ENCODE measurements around the gene SRGN.

Gene SRGN

GRCh38 chr10:69100136-69100872 lies 12.4 kb downstream of the SRGN start:
- Histone ChIP-seq H3K27ac (ENCODE audit: poor library complexity, severe bottlenecking) (no peak overlapping the region), H3K4me1 (ENCODE audit: insufficient read depth, poor library complexity, severe bottlenecking) (no peaks in the 10 kb centered on the region), H3K36me3 (ENCODE audit: low read depth) (no peaks in the 10 kb centered on the region), H3K4me3 (ENCODE audit: severe bottlenecking) (no peak overlapping the region), H3K27me3 (ENCODE audit: insufficient read depth, poor library complexity, severe bottlenecking) (no peaks in the 10 kb centered on the region), H3K9me3 (ENCODE audit: severe bottlenecking) (no peaks in the 10 kb centered on the region)
- TF ChIP-seq CTCF (IDR thresholded peaks at IDR 0.05; ENCODE audit: poor library complexity, severe bottlenecking) = no peak
- DNase-seq (ENCODE audit: low spot score) = no peak
- ATAC-seq (ENCODE audit: low read depth) = no peak

- Histone ChIP-seq H3K36me3 (ENCODE audit: low read depth) (no peaks in the 10 kb centered on the region), H3K9me3 (ENCODE audit: severe bottlenecking) (no peaks in the 10 kb centered on the region), H3K27me3 (ENCODE audit: insufficient read depth, poor library complexity, severe bottlenecking) (no peaks in the 10 kb centered on the region), H3K4me1 (ENCODE audit: insufficient read depth, poor library complexity, severe bottlenecking) (no peaks in the 10 kb centered on the region), H3K4me3 (ENCODE audit: severe bottlenecking) (no peak overlapping the region), H3K27ac (ENCODE audit: poor library complexity, severe bottlenecking) (no peak overlapping the region)
- no peak for ATAC-seq (ENCODE audit: low read depth)
- DNase-seq (ENCODE audit: low spot score) = no peak
- no peak for TF ChIP-seq CTCF (IDR thresholded peaks at IDR 0.05; ENCODE audit: poor library complexity, severe bottlenecking)
Measured at GRCh38 chr10:69101451-69102095, 13.7 kb downstream of the SRGN start.

- no peak overlapping the region for H3K4me3 ChIP-seq (ENCODE audit: severe bottlenecking)
Measured at GRCh38 chr10:69102440-69102839, 14.5 kb downstream of the SRGN start.

GRCh38 chr10:69103784-69104183 lies 15.9 kb downstream of the SRGN start:
- DNase-seq (ENCODE audit: low spot score) = no peak
- no peak for TF ChIP-seq CTCF (IDR thresholded peaks at IDR 0.05; ENCODE audit: poor library complexity, severe bottlenecking)
- Histone ChIP-seq H3K4me3 (ENCODE audit: severe bottlenecking) (no peak overlapping the region), H3K36me3 (ENCODE audit: low read depth) (no peaks in the 10 kb centered on the region), H3K27me3 (ENCODE audit: insufficient read depth, poor library complexity, severe bottlenecking) (no peaks in the 10 kb centered on the region), H3K9me3 (ENCODE audit: severe bottlenecking) (no peaks in the 10 kb centered on the region), H3K27ac (ENCODE audit: poor library complexity, severe bottlenecking) (no peak overlapping the region), H3K4me1 (ENCODE audit: insufficient read depth, poor library complexity, severe bottlenecking) (no peaks in the 10 kb centered on the region)
- no peak for ATAC-seq (ENCODE audit: low read depth)

More at GRCh38 chr10:69102440-69102839, 14.5 kb downstream of the SRGN start:
- ATAC-seq (ENCODE audit: low read depth) (no peak), DNase-seq (ENCODE audit: low spot score) (no peak)
- Histone ChIP-seq H3K27me3 (ENCODE audit: insufficient read depth, poor library complexity, severe bottlenecking) (no peaks in the 10 kb centered on the region), H3K4me1 (ENCODE audit: insufficient read depth, poor library complexity, severe bottlenecking) (no peaks in the 10 kb centered on the region), H3K36me3 (ENCODE audit: low read depth) (no peaks in the 10 kb centered on the region), H3K9me3 (ENCODE audit: severe bottlenecking) (no peaks in the 10 kb centered on the region), H3K27ac (ENCODE audit: poor library complexity, severe bottlenecking) (no peak overlapping the region)
- no peak for TF ChIP-seq CTCF (IDR thresholded peaks at IDR 0.05; ENCODE audit: poor library complexity, severe bottlenecking)
